Hepatic stellate cell (primary cell): Measurements from ENCODE around the gene NISCH.
A peak's percentile ranks its signal among the peaks of the same experiment; 100 is the strongest.

Source experiments
- DNase-seq: peaks from one replicate; pipeline ENCODE4 v3.0.0; 2011; ENCODE audit warnings: low spot score

NISCH gene

GRCh38 chr3:52435246-52436101 lies 19.9 kb upstream of the NISCH start:
- DNase-seq, result no peak

- DNase-seq, result no peak
These were observed 18.8 kb upstream of the NISCH start for GRCh38 chr3:52436500-52437149.

DNA sequence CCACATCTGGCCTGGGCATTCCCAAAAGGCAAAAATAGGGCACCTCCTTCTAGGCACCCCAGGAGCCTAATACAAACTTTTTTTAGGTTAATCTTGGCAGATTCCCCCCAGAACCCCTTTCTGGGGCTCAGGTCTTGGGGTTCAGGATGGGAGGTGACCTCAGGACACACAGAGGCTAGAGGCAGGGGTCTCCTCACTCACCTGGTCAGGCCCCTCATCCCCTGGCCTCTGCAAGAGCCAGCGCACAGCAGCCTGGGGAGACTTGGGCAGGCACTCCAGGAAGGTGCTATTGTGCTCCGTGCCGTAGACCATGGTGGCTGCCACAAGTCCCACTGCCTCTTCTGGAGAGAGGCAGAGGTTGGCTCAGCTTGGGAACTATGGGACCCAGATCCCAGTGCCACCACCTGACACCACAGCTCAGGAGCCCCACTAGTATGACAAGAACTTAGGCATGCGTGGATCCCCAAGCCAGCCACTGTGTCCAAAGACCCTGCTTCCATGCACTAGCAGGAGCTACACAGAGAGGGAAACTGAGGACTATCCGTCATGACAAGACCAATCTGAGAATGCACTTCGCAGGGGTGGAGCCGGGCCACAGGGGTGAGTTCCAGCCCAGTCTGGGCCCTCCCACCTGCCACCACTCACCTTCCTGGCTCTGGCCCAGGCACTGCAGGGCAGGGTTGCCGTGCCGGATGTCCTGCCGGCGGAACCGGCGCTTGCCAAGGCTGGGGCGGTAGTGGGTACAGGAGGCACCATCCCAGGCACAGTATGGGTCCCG lies 17.9 kb upstream of the NISCH start:
- peak; percentile 2 for DNase-seq

- DNase-seq, result no peak
These were observed 17.4 kb upstream of the NISCH start for GRCh38 chr3:52438104-52438376.

DNA sequence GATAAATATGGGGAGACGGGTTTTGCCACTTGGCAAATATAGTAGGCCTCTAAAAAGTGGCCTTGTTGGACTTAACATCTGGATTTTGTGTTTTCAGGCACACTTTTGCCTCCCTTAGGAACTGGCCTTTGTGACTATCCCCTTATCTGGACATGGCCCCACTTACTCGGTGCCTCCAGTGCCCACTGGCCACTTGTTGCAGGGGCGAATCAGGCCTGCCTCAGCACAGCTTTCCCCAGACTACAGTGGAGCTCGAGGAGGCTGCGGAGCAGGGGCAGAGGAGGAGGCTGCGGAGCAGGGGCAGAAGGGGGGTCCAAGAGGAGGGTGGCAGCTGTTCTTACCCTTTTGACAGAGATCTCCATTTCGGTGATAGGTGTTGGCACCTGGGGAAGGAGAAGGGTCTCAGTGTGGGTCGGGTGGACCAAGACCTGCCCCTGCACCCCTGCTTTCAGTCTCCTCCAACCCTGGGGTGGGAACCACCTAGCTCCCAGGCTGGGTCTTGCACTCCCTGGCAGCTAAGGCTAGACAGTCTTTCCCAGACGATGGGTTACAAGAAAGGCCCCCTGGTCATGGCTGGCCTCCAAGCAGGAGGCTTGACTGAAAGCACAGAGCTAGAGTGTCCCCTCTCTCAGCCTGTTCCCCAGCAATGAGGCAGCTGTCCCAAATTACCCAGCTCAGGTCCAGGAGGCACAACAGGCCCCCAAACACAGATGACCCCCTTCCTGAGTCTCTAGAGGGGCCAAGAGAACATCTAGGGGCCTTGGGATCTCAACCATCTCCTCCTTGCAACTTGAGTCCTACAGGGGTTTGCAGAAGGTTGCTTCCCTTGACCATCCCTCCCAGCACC lies 16.6 kb upstream of the NISCH start:
- no peak for DNase-seq

DNA sequence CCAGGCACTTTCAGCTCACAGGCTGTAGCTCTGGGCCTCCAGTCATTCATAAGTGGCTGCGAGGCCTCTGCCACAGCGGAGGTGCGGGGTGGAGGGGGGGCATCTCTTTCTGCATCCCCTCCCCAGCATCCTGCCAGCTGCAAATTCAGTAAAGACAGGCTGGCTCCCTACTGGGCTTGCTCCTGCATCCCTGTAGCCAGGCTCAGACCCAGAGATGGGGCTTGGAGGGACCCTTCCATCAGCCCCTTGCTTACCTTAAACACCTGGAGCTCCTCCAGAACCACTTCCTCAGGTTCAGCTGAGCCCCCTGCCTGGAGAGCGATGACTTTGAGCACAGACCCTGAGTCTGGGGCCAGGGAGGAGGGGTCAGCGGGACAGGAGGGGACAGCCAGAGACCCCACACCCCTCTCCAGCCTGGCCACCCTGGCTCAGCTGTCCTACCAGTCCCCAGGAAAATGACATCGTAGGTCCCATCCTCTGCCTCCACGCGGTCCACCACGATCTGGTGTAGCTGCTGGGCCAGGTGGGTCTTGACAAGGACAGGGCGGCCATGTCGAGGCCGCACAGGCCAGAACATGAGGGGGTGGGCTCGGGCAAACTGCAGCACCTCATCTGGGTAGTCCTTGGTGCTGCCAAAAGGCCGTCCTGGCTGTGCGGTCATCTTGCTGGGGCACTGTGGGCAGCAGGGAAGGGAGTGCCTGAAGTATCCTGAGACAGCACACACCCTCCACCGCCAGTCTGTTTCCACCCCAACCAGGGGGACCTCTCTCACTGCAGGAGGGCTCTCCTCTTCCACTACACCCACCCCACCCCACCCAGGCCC lies 15.8 kb upstream of the NISCH start:
- DNase-seq, result no peak

DNA sequence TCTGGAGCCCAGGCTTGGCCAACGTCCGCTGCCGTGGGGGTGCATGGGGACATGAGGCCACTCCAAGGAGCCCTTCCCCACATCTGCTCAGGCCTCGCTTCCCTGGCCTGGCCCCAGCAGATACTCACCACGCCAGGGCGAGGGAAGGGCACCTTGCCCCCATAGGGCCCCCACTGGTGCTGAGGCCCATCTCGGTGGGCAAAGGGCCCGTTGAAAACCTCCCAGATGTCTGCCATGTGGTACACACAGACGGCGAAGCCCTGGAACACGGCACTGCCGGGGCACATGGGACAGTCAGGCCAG lies 15.2 kb upstream of the NISCH start:
- no peak for DNase-seq

DNA sequence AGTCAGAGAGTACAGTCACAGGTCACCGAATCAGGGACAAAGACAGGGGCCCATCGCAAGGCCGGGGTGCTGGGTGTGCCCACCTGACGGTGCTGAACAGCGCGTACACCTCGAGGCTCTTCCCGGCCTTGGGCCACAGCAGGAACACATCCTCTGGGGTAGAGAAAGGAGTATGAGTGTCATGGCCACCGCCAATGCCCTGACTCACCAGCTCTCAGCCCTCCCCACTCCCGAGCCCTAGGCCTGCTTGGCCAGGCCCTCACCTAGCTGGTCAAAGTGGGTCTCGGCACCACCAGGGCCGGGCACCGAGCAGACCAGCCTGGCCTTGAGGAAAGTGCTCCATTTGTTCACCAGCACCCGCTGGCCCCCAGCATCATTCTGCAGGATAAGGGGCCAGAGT lies 14.7 kb upstream of the NISCH start:
- no peak for DNase-seq

DNA sequence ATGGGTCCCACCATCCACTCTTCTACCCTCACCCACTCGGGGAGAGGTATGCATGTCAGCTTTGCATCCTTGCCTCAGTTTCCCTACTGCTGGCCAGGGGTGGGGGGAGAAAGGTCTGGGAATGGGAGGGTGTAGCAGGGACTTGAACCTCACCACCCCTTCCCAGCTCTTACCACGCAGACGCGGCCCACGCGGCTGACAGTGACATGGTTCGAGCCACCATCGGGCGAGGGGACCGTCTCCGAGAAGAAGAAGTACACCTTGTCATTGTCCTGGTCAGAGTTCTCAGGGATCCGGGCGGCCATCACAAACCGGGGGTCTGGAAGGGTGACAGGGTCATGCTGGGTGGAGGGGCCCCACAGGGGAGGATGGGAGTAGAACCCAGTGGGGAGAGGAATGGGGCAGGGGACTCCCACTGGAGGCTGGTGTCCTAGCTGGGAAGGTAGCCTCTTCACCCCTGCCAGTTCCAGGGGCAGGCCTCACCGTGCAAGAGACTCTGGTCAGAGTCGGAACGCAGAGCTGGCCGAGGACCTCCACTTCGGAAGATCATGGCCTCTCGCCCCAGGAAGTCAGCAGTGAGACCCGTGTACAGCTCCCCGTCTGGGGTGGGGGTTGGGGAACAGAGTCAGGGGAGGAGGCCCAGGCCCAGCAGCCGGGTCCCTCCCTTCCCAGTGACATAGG lies 14.2 kb upstream of the NISCH start:
- no peak for DNase-seq

GRCh38 chr3:52441772-52442332 lies 13.6 kb upstream of the NISCH start:
- no peak for DNase-seq

GRCh38 chr3:52442409-52443267 lies 12.8 kb upstream of the NISCH start:
- no peak for DNase-seq

DNA sequence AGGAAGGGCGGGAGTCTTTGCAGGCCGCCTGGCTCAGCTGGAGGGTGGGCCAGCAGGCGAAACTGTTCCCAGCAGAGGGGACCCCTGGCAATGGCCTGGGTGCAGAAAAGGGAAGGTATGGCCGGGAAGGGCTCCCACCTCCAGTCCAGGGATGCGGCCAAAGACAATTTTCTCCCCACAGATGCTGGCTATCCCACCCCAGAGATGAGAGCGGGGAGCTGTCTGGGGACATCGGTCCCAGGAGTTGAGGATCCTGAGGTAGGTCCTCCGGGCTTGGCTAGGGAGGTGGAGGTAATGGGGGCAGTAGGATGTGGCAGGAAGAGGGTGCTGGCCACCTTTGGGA lies 12.2 kb upstream of the NISCH start:
- DNase-seq, result no peak

GRCh38 chr3:52443791-52444687 lies 11.4 kb upstream of the NISCH start:
- DNase-seq, result no peak

GRCh38 chr3:52444860-52445793 lies 10.3 kb upstream of the NISCH start, which contains the start of gene SEMA3G:
TSS of gene SEMA3G (minus strand) at chr3:52445103. CDS start at chr3:52445027, 76 bp downstream.
- DNase-seq, result peak; percentile 84

GRCh38 chr3:52446042-52446441 lies 9.4 kb upstream of the NISCH start:
- no peak for DNase-seq

DNA sequence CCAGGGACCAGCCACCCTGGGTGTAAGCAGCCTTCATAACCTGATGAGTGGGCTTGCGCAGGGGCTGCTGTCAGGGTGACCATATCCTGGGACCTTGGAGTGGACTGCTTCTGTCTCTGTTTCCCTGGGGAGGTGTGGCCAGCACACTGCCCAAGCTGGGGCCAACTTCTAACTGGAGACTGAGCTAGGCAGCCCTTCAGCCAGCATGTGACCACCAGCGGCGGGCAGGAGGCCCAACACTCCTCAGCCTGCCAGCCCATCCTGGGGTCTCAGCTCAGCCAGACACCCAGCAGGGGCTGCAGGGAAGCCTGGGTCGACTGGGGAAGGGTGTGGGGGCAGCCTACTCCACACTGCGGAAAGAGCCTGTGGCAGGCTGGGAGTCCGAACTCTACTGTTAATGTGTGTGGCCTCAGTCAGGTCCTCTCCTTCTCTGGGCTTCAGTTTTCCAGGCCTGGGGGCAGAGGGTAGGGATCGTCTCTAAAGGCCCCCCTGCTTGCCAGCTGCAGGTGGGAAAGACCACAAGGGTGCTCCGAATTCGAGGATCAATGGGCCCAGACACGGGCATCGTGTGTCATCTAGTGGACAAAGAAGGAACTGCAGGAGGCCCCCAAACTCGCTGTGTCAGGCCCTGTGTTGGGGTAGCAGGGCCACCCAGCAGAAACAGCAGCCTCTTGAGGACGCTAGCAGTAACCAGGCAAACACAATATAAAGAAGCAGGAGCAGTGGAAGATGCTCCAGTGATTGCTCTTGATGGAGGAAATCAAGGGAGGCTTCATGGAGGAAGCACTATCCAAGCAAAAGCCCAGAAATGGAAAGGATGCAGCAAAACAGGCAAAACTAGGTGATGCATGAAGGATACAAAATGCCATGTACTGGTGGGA lies 8.5 kb upstream of the NISCH start:
- DNase-seq, result peak; percentile 79
